Measurements from ENCODE around the gene EP400.

EP400 gene

GRCh38 chr12:131923260-131923659 is 26.5 kb upstream of the EP400 start:
- no peak for DNase-seq (ENCODE audit: low read depth in 1 of 2, low spot score in 1 of 2)

DNA sequence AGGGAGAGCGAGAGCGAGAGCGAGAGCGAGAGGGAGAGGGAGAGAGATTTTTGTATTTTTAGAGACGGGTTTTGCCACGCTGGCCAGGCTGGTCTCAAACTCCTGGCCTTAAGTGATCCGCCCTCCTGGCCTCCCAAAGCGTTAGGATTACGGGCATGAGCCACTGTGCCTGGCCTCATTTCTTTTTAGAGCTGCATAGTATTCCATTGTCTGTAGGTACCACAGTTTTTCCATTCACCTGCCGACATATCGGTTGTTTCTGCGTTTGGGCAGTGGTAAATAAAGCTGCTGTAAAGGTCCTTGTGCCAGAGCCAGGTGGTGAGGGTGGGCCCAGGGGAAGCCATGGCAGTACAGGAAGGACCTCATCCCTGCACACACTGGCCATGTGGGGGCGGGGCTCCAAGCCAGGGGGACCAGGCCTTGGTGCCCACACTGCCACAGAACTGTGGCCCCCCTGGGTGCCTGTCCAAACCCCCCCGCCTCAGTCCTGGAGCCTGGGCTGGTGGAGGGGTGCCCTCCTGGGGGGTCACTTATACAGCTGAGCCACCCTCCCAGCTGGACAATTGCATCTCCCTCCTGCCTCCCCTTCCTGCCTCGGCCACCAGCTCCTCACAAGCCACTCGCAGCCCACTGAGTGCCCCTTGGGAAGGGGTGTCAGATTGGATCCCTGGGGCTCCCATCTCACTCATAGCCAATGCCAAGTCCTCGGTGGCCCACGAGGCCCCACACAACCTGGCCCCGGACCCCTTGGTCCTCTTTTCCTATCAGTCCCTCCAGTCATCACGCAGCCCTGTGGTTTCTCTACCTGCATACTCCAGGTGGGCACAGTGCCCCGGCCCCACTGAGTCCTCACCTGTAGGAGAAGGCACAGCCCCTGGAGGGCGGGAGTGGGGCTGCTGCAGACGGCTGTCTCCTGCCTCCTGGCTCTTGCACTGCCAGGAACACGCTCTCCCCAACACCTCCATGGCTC is 22.3 kb upstream of the EP400 start:
- no peak for DNase-seq (ENCODE audit: low read depth in 1 of 2, low spot score in 1 of 2)

GRCh38 chr12:131928080-131928710 is 21.5 kb upstream of the EP400 start:
- no peak for DNase-seq (ENCODE audit: low read depth in 1 of 2, low spot score in 1 of 2)

DNA sequence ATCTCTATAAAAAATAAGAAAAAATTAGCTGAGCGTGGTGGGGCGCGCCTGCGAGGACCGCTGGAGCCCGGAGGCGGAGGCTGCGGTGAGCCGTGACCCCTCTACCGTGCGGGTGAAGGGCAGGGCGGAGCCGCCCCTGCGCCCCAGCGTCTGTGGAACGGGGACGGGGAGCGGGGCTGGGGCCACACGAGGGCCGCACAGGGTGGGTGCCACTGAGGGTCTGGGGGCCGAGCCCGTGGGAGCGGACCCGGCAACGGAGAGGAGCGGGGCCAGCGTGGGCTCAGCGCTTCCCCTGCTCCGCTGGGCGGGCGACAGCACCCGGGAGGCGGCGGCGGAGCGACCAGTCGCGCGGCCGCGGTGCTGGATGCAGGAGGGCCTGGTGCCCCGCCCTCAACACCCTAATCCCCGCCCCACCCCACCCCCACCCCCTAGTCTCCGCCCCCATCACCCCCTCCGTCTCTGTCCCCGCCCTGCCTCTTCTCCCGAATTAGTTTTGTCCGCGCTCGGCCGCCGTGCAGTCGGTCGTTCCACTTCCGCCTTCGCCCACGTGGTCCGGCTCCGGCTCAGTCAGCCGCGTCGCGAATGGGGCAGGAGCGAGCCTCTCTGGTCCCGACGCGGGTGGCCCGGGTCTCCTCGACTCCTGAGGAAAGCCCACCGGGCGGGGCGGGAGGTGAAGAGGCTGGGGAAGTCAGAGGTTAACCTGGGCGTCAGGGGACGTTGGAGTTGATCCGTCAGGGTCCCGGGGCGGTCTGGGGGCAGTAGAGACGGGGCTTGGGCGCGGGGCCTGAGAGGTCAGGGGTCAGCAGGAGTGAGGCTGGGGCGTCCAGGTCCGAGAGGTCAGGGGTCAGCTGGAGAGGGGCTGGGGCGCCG is 20.8 kb upstream of the EP400 start, which contains the start of gene PUS1:
Gene PUS1, plus strand, starts transcription at position 566 of the 870 bp plus-strand sequence. CDS start 447 bp downstream, outside the sequence.
- DNase-seq (ENCODE audit: low read depth in 1 of 2, low spot score in 1 of 2) = peak; percentile 82 to 92

DNA sequence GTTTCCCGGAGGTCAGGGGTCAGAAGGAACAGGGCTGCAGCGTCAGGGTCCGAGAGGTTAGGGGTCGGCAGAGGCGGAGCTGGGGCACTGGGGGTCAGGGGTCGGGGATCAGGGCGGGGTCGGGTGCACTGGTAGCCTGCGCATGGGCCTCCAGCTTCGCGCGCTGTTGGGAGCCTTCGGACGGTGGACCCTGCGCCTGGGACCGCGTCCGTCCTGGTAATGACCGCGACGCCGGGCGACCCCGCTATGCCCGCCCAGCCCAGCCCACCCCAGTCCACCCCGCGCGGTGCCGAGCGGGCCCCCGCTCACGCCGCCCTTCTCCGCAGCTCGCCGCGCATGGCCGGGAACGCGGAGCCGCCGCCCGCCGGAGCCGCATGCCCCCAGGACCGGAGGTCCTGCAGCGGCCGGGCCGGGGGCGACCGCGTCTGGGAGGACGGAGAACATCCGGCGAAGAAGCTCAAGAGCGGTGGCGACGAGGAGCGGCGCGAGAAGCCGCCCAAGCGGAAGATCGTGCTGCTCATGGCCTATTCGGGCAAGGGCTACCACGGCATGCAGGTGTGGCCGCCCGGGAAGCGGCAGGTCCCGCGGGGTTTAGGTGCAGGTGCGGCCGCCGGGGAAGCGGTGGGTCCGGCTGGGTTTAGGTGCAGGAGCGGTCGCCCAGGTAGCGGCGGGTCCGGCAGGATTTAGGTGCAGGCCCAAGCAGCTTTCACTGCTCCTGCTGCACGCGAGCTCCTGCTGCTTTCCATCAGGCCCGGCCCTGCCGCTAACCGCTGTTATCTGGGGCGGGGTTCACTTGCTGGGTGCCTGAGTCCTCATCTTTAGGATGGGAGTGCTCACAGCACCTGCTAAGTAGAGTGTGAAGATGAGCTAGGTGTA is 19.9 kb upstream of the EP400 start:
- DNase-seq (ENCODE audit: low read depth in 1 of 2, low spot score in 1 of 2) = peak in 1 of 2 donors; percentile 11

GRCh38 chr12:131930510-131930909 is 19.2 kb upstream of the EP400 start:
- DNase-seq (ENCODE audit: low read depth in 1 of 2, low spot score in 1 of 2) = no peak

DNA sequence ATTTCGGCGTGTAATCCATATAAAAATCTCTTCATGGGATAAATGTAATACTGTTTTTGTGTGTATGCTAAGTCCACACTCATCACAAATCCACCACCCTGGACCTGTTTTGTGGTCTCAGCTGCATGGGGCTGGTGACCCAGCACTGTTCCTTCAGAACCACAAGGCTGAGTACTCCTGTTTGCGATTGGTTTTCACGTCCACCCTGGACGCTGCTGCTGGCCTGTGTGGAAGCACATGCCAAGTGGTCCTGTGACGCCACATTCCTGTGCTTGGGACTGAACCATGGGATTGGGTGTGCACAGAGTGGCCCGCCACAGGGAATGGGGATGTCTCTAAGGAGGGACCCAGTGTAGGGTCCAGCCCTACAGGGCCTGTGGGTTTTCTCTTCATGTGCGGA is 16.4 kb upstream of the EP400 start:
- no peak for DNase-seq (ENCODE audit: low read depth in 1 of 2, low spot score in 1 of 2)

DNA sequence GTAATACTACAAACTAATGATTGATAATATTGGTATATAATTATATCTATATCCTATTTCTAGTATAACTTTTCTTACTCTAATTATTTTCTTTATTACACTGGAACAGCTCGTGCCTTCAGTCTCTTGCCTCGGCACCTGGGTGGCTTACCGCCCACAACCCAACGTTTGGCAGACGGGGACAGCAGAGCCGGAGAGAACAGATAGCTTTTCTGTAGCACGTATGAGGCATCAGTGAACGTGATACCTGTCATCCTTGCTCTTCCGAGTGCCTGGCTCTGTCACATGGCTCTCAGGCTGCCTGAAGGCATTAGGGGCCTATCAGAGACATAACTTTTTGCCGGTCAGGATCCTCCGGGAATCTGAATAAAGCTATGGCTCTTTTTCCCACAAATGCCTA is 15.2 kb upstream of the EP400 start:
- DNase-seq (ENCODE audit: low read depth in 1 of 2, low spot score in 1 of 2) = no peak

DNA sequence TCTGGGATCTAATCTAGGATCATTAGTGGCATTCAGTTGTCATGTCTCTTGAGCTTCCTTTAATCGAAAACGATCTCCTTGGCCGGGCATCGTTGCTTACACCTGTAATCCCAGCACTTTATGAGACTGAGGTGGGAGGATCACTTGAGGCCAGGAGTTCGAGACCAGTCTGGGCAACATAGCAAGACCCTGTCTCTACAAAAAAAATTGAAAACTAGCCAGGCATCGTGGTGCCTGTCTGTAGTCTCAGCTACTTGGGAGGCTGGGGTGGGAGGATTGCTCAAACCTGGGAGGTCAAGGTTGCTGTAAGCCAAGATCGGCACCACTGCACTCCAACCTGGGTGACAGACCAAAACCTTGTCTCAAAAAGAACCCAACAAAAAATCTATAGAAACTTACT is 11.7 kb upstream of the EP400 start:
- DNase-seq (ENCODE audit: low read depth in 1 of 2, low spot score in 1 of 2) = no peak

DNA sequence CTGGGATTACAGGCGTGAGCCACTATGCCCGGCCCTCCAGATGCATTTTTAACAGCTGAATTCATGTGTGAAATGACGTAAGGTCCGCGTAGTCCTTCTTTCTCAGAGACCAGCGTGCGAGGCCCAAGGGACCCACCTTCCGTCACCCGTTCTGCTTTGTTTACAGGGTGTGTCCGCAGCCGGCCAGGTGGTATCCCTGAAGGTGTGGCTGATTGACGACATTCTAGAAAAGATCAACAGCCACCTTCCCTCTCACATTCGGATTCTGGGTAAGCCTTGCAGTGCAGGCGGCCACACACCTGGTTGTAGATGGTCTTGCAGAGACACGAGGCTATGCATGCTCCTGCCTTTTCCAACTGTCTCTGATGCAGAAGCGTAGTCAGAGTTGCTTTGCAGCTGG is 10.7 kb upstream of the EP400 start:
- no peak for DNase-seq (ENCODE audit: low read depth in 1 of 2, low spot score in 1 of 2)

GRCh38 chr12:131940141-131940547 is 9.6 kb upstream of the EP400 start:
- DNase-seq (ENCODE audit: low read depth in 1 of 2, low spot score in 1 of 2) = no peak

GRCh38 chr12:131941116-131941986 is 8.4 kb upstream of the EP400 start:
- no peak for DNase-seq (ENCODE audit: low read depth in 1 of 2, low spot score in 1 of 2)

DNA sequence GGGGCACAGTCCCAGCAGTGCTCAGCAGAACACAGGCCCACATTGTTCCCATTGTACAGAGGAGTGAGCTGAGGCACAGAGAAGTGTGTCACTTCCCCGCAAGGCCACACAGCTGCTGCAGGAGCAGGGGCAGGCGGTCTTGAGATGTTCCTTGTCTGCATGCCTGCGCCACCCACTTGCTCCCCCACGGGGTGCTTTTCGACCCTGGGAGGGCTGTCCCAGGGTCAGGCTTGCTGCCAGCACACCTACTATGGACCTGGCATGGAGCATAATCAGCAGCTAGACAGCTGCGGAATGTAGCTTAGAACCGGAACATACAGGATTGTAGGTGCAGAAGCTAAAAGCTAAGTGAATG is 7.8 kb upstream of the EP400 start:
- no peak for DNase-seq (ENCODE audit: low read depth in 1 of 2, low spot score in 1 of 2)

GRCh38 chr12:131942671-131943070 is 7.1 kb upstream of the EP400 start:
- DNase-seq (ENCODE audit: low read depth in 1 of 2, low spot score in 1 of 2) = no peak

DNA sequence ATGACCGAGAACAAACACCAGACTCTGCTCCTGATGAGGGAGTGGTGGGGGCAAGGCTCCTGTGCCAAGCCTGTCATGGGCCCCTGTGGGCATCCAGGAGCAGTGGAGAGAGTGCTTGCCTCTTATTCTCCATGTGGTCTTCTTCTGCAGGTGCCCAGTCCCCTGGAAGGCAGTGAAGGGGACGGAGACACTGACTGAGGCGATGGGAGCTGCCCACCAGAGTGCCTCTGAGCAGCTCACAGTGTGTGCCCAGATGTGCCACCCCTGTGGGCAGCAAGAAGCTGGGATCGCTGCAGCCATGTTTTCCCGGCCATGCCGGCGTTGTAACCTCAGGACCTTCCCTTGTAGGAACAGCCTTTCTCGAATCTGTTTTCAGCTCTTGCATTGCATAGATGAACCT is 6.4 kb upstream of the EP400 start:
- DNase-seq (ENCODE audit: low read depth in 1 of 2, low spot score in 1 of 2) = no peak

- no peak for DNase-seq (ENCODE audit: low read depth in 1 of 2, low spot score in 1 of 2)
These were observed 5.9 kb upstream of the EP400 start for GRCh38 chr12:131943876-131944275.

- DNase-seq (ENCODE audit: low read depth in 1 of 2, low spot score in 1 of 2) = no peak
These were observed 5.0 kb upstream of the EP400 start for GRCh38 chr12:131944601-131945251.

- no peak for DNase-seq (ENCODE audit: low read depth in 1 of 2, low spot score in 1 of 2)
These were observed 3.0 kb upstream of the EP400 start for GRCh38 chr12:131946757-131947156.

GRCh38 chr12:131947482-131948027 is 2.2 kb upstream of the EP400 start:
- DNase-seq (ENCODE audit: low read depth in 1 of 2, low spot score in 1 of 2) = no peak
